ENCODE measurements around the gene KAZALD1. TPM values are rescaled to one million over a fixed set of nuclear protein-coding genes. Genes with fewer than 3 reads are reported as not detected.
A peak's percentile ranks its signal among the peaks of the same experiment; 100 is the strongest.

The KAZALD1 gene
- total RNA-seq, 1 experiment from 2014 or later: 1.8 TPM

DNA sequence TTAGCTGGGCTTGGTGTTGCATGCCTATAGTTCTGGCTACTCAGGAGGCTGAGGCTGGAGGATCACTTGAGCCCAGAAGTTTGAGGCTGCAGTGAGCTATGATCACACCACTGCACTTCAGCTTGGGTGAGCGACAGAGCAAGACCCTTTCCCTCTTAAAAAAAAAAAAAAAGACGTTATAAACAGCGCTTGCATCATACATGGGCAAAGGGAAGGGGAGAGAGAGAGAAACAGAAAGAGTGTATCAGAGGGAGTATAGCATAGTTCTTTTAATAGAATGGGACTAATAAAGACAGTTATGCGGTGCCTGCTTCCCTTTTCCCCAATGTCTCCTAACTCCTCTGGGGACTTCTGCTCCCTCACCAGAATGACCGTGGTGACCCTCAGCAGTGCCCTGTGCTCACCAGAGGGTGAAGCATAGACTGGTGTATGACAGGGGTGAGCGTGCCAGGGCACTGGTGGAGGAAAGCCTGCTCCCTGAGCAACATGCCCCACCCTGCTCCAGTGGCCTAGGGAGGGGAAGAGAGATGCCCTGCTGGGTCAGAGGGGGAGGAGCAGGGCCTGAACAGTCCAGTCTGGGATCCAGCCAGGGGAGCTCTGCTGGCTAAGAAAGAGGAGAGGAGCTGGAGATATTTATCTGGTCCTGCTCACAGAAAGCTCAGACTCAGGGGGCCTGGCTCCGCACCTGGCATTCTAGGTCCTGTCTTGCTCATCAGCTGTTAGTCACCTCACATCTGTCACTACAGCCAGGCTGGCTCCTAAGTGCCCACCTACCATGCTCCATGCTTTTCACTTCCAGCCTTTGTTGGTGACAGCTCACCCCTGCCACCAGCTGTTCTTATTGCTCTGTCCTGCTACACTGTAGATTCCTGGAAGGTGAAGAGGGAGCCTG is 33.1 kb upstream of the KAZALD1 start:
- DNase-seq: no peak
- no peak overlapping the region for H3K27ac Mint-ChIP-seq (ENCODE audit: unreplicated experiment)
- no peak overlapping the region for H3K4me3 Mint-ChIP-seq (ENCODE audit: low read depth, unreplicated experiment)
- no peaks in the 10 kb centered on the region for H3K9me3 Mint-ChIP-seq (ENCODE audit: low read depth, unreplicated experiment)
- peaks cover 6% of the 10 kb centered on the region for H3K4me1 Mint-ChIP-seq (ENCODE audit: low read depth, unreplicated experiment)
- intact Hi-C loops (cut with micrococcal nuclease; ENCODE audit: unreplicated experiment): no loop called here
- BruUV-seq (replicated peaks): no TSS peak
- CTCF ChIA-PET: interaction anchor here (0.6 to 1.4 kb wide), 3 partner anchors 9 to 14 kb away, joined by 3 to 6 read pairs (median 5); no protein-coding TSS in a partner anchor
- TF ChIP-seq, protein P1, sequence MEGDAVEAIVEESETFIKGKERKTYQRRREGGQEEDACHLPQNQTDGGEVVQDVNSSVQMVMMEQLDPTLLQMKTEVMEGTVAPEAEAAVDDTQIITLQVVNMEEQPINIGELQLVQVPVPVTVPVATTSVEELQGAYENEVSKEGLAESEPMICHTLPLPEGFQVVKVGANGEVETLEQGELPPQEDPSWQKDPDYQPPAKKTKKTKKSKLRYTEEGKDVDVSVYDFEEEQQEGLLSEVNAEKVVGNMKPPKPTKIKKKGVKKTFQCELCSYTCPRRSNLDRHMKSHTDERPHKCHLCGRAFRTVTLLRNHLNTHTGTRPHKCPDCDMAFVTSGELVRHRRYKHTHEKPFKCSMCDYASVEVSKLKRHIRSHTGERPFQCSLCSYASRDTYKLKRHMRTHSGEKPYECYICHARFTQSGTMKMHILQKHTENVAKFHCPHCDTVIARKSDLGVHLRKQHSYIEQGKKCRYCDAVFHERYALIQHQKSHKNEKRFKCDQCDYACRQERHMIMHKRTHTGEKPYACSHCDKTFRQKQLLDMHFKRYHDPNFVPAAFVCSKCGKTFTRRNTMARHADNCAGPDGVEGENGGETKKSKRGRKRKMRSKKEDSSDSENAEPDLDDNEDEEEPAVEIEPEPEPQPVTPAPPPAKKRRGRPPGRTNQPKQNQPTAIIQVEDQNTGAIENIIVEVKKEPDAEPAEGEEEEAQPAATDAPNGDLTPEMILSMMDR (IDR thresholded peaks at IDR 0.05; ENCODE audit: unreplicated experiment): no peak
- H3K27me3 Mint-ChIP-seq (ENCODE audit: unreplicated experiment): no peaks in the 10 kb centered on the region
- peaks cover 31% of the 10 kb centered on the region for H3K36me3 Mint-ChIP-seq (ENCODE audit: insufficient read depth, unreplicated experiment)

DNA sequence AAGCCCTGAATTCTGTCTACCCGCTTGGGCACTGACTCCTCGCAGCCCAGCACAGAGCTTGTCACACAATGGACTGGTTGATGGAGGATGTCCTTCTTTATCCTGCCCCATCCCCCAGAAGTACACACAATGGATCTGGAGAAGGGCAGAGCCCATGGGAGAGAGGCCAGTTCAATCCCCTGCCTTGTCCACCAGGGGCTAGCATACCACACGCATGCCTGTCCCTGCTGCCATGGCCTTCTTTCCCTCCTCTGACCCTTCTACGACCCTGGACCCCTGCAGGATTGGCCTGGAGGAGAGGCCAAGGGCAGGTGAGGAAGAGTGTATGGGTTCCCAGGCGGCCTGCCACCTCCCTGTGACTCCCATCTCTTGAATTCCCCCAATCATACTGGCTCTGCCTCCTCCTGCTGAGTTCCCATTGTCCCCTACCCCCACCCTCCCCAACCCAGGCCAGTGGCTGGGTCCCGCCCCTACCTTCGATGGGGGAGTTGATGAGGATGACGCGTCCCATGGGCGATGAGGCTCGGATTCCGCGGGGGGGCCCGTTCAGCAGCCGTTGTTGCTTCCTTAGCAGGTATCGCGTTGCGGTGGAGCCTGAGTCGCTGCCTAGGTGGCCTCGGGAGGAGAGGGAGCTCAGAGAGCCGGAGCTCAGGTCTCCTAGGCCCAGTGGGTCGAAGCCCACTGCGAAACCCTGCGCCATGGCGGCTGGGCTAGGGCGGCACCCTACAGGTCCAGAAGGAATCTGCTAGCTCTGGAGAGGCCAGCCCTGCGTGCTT is 32.1 kb upstream of the KAZALD1 start:
- Mint-ChIP-seq H3K36me3 (ENCODE audit: insufficient read depth, unreplicated experiment) (peaks cover 32% of the 10 kb centered on the region), H3K4me3 (ENCODE audit: low read depth, unreplicated experiment) (no peak overlapping the region), H3K27me3 (ENCODE audit: unreplicated experiment) (no peaks in the 10 kb centered on the region), H3K4me1 (ENCODE audit: low read depth, unreplicated experiment) (peaks cover 8% of the 10 kb centered on the region), H3K27ac (ENCODE audit: unreplicated experiment) (no peak overlapping the region), H3K9me3 (ENCODE audit: low read depth, unreplicated experiment) (no peaks in the 10 kb centered on the region)
- TF ChIP-seq, protein P1 (IDR thresholded peaks at IDR 0.05; ENCODE audit: unreplicated experiment): no peak
- CTCF ChIA-PET: interaction anchor here (1.4 kb wide), 1 partner anchor 18 kb away, joined by 10 read pairs; no protein-coding TSS in a partner anchor
- no TSS peak for BruUV-seq (replicated peaks)
- intact Hi-C loops (cut with micrococcal nuclease; ENCODE audit: unreplicated experiment): no loop called here
- DNase-seq: no peak

DNA sequence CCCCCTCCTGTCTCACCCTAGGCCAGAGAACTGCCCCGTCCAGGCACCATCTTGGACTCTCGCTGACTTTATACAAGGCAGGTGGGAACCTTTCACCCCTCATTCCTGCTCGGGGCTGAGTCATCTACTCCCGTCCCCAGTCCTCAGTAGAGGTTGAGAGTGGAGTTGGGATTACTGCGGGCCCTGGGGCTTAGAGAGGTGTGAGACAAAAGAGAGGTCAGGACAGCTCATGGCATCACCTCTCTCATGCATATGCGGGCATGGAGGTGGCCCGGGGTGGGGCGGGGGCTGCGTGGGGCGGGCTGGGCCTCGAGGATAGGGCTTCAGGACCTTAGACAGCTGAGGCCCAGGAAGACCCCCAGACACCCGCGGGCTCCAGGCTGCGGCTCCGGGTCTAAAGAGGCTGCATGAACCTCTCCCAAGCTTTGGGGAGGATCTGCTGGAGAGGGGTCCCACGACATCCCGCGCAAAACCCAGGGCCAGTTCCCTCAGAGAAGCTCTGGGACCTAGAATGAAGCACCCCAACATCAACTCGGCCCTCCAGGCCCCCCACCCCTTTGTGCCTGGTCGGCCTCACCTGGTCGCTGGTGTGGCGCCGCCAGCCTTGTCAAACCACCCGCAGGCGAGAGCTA is 31.2 kb upstream of the KAZALD1 start:
- Mint-ChIP-seq H3K27ac (ENCODE audit: unreplicated experiment) (no peak overlapping the region), H3K27me3 (ENCODE audit: unreplicated experiment) (no peaks in the 10 kb centered on the region), H3K4me3 (ENCODE audit: low read depth, unreplicated experiment) (peak overlapping the region; percentile 78), H3K36me3 (ENCODE audit: insufficient read depth, unreplicated experiment) (peaks cover 32% of the 10 kb centered on the region), H3K4me1 (ENCODE audit: low read depth, unreplicated experiment) (peaks cover 8% of the 10 kb centered on the region), H3K9me3 (ENCODE audit: low read depth, unreplicated experiment) (no peaks in the 10 kb centered on the region)
- CTCF ChIA-PET: interaction anchor here (0.6 to 1.7 kb wide), 4 partner anchors 12 to 100 kb away, joined by 3 to 10 read pairs (median 7); partner anchors contain the start of gene TLX1
- TF ChIP-seq, protein P1 (IDR thresholded peaks at IDR 0.05; ENCODE audit: unreplicated experiment): no peak
- BruUV-seq (replicated peaks): no TSS peak
- intact Hi-C loops (cut with micrococcal nuclease; ENCODE audit: unreplicated experiment): no loop called here
- no peak for DNase-seq

DNA sequence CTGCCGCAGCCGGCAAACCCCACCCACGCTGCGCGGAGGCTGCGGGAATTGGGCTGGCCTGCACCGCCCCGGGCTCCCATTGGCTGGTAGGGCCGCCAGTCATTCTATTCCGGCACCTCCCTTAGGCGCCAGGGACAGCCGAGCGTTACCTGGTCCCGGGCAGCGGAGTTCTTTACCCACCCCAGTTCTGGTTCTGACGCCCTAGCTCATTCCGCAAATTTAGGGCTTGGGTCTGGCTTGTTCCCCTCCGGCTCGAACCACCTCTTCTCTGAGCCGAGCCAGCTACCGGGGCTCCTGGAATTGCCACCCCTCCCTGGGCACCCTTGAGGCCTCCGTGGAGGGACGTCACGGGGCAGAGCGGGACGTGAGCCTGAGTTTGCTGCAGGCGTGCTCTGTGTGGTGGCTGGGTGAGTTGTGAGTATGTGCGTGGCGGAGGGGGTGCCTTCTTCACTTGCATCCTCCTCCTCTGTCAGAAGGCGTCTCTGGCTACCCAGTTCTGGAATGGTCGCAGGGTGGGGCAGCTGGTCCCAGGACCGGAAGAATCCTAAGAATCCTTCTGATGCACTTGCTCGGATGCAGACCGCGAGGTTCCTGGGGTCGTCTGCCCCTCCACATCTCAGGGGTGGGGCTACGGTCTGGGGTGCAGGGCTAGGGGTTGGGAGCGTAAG is 30.5 kb upstream of the KAZALD1 start, which contains the start of the genes PDZD7 and SFXN3:
Gene PDZD7, minus strand, starts transcription at position 2 of the 668 bp plus-strand sequence. CDS start 910 bp downstream, outside the sequence.
Gene SFXN3, plus strand, starts transcription at position 107 of the 668 bp plus-strand sequence. CDS start 3,461 bp downstream, outside the sequence.
- DNase-seq: peak; percentile 95
- H3K27me3 Mint-ChIP-seq (ENCODE audit: unreplicated experiment): no peaks in the 10 kb centered on the region
- no peaks in the 10 kb centered on the region for H3K9me3 Mint-ChIP-seq (ENCODE audit: low read depth, unreplicated experiment)
- H3K4me3 Mint-ChIP-seq (ENCODE audit: low read depth, unreplicated experiment): peak within 1 kb of the TSS; percentile 78
- no TSS peak for BruUV-seq (replicated peaks)
- TF ChIP-seq, protein P1 (IDR thresholded peaks at IDR 0.05; ENCODE audit: unreplicated experiment): no peak
- peak within 1 kb of the TSS; percentile 73 for H3K27ac Mint-ChIP-seq (ENCODE audit: unreplicated experiment)
- intact Hi-C loops (cut with micrococcal nuclease; ENCODE audit: unreplicated experiment): no loop called here
- H3K4me1 Mint-ChIP-seq (ENCODE audit: low read depth, unreplicated experiment): peaks cover 8% of the 10 kb centered on the region
- CTCF ChIA-PET: interaction anchor here (0.6 to 1.7 kb wide), 5 partner anchors 10 to 100 kb away, joined by 3 to 10 read pairs (median 6); partner anchors contain the start of gene TLX1
- peaks cover 34% of the 10 kb centered on the region for H3K36me3 Mint-ChIP-seq (ENCODE audit: insufficient read depth, unreplicated experiment)
